WTC11 (cell line): Measurements from ENCODE around the gene LSM6. TPM values are rescaled to one million over a fixed set of nuclear protein-coding genes. Genes with fewer than 3 reads are reported as not detected.

Source experiments
- ATAC-seq: fragments of 200-7000 bp; cut with Tn5 transposase; 2 replicates; pipeline ENCODE4 v1.10.0; 2021; ENCODE audit warnings: mild to moderate bottlenecking, moderate library complexity
- CTCF ChIA-PET: fragments of 300-600 bp; sonication (Branson Sonifier 250); formaldehyde crosslinking; loops from one replicate; lab custom pipeline; 2021; ENCODE audit warnings: antibody characterized with exemption; lab: Charles Lee
- POLR2A ChIA-PET: fragments of 350-600 bp; sonication (Branson Sonifier 250); formaldehyde crosslinking; loops from one replicate; lab custom pipeline; 2021; ENCODE audit warnings: antibody characterized with exemption; lab: Charles Lee
- DNase-seq: peaks from one replicate; pipeline ENCODE4 v3.0.0; 2021; ENCODE audit warnings: low spot score
- H3K27ac Mint-ChIP-seq: 2 replicates; pipeline ENCODE4 v1.8.0; 2021; ENCODE audit warnings: mixed read lengths
- H3K27me3 Mint-ChIP-seq: 2 replicates; pipeline ENCODE4 v1.8.0; 2021; ENCODE audit warnings: low read depth, mild to moderate bottlenecking, moderate library complexity, mixed read lengths
- H3K36me3 Mint-ChIP-seq: 2 replicates; pipeline ENCODE4 v1.8.0; 2021; ENCODE audit warnings: mixed read lengths
- H3K4me1 Mint-ChIP-seq: 2 replicates; pipeline ENCODE4 v1.8.0; 2022; ENCODE audit warnings: mixed read lengths
- H3K4me3 Mint-ChIP-seq: 2 replicates; pipeline ENCODE4 v1.8.0; 2021; ENCODE audit warnings: mild to moderate bottlenecking, moderate library complexity, mixed read lengths
- H3K9me3 Mint-ChIP-seq: 2 replicates; pipeline ENCODE4 v1.8.0; 2021; ENCODE audit warnings: mixed read lengths
- ATF6 ChIP-seq: sonication (generic); formaldehyde crosslinking; IDR thresholded peaks from 2 replicates; pipeline ENCODE4 v1.8.1; 2023; ENCODE audit warnings: mild to moderate bottlenecking, missing genetic modification reagents
- CBFB ChIP-seq: sonication (generic); formaldehyde crosslinking; IDR thresholded peaks from 2 replicates; pipeline ENCODE4 v1.8.1; 2022; ENCODE audit warnings: mild to moderate bottlenecking, low read depth, missing genetic modification reagents
- CDX4 ChIP-seq: fragments of 250-450 bp; sonication (Bioruptor Pico); IDR thresholded peaks from 2 replicates; pipeline ENCODE4 v1.9.0; 2021; ENCODE audit warnings: moderate library complexity, mild to moderate bottlenecking, inconsistent platforms, borderline replicate concordance
- EMX1 ChIP-seq: fragments of 250-450 bp; sonication (Bioruptor Pico); IDR thresholded peaks from 2 replicates; pipeline ENCODE4 v1.8.0; 2021; ENCODE audit warnings: mild to moderate bottlenecking
- ETV6 ChIP-seq: sonication (generic); formaldehyde crosslinking; IDR thresholded peaks from 2 replicates; pipeline ENCODE4 v1.8.1; 2022; ENCODE audit warnings: mild to moderate bottlenecking, missing genetic modification reagents
- FOXP4 ChIP-seq: sonication (generic); formaldehyde crosslinking; IDR thresholded peaks from 2 replicates; pipeline ENCODE4 v1.8.0; 2022; ENCODE audit warnings: mild to moderate bottlenecking, missing genetic modification reagents
- JUN ChIP-seq: sonication (generic); formaldehyde crosslinking; IDR thresholded peaks from 2 replicates; pipeline ENCODE4 v1.8.0; 2023; ENCODE audit warnings: mild to moderate bottlenecking, missing genetic modification reagents
- MXD4 ChIP-seq: fragments of 250-450 bp; sonication (Bioruptor Pico); IDR thresholded peaks from 2 replicates; pipeline ENCODE4 v1.8.0; 2021; ENCODE audit warnings: mild to moderate bottlenecking, moderate library complexity, borderline replicate concordance
- NFATC4 ChIP-seq: fragments of 250-450 bp; sonication (Bioruptor Pico); IDR thresholded peaks from 2 replicates; pipeline ENCODE4 v1.9.0; 2021; ENCODE audit warnings: mild to moderate bottlenecking
- NFYB ChIP-seq: sonication (generic); formaldehyde crosslinking; conservative IDR thresholded peaks from 2 replicates; pipeline ENCODE4 v1.8.0; 2022; ENCODE audit warnings: low read depth, missing genetic modification reagents
- NR2C2 ChIP-seq: sonication (generic); formaldehyde crosslinking; IDR thresholded peaks from 2 replicates; pipeline ENCODE4 v1.8.0; 2022; ENCODE audit warnings: mild to moderate bottlenecking, missing genetic modification reagents
- PRRX2 ChIP-seq: fragments of 250-450 bp; sonication (Bioruptor Pico); IDR thresholded peaks from 2 replicates; pipeline ENCODE4 v1.8.0; 2021; ENCODE audit warnings: mild to moderate bottlenecking
- RORB ChIP-seq: fragments of 250-450 bp; sonication (Bioruptor Pico); IDR thresholded peaks from 2 replicates; pipeline ENCODE4 v1.9.0; 2021; ENCODE audit warnings: mild to moderate bottlenecking
- SOX15 ChIP-seq: fragments of 250-450 bp; sonication (Bioruptor Pico); IDR thresholded peaks from 2 replicates; pipeline ENCODE4 v1.9.0; 2021; ENCODE audit warnings: mild to moderate bottlenecking
- SP1 ChIP-seq: sonication (generic); formaldehyde crosslinking; conservative IDR thresholded peaks from 2 replicates; pipeline ENCODE4 v1.8.1; 2022; ENCODE audit warnings: missing genetic modification reagents
- STAT6 ChIP-seq: sonication (generic); formaldehyde crosslinking; conservative IDR thresholded peaks from 2 replicates; pipeline ENCODE4 v1.8.1; 2023; ENCODE audit warnings: mild to moderate bottlenecking, low read depth, missing genetic modification reagents, moderate library complexity
- TEAD1 ChIP-seq: sonication (generic); formaldehyde crosslinking; IDR thresholded peaks from 2 replicates; pipeline ENCODE4 v1.8.0; 2022; ENCODE audit warnings: mild to moderate bottlenecking, missing genetic modification reagents
- TEAD4 ChIP-seq: sonication (generic); formaldehyde crosslinking; IDR thresholded peaks from 2 replicates; pipeline ENCODE4 v1.8.0; 2022; ENCODE audit warnings: mild to moderate bottlenecking, missing genetic modification reagents
- ZNF138 ChIP-seq: sonication (generic); formaldehyde crosslinking; conservative IDR thresholded peaks from 2 replicates; pipeline ENCODE4 v1.8.1; 2022; ENCODE audit warnings: mild to moderate bottlenecking, moderate library complexity, missing genetic modification reagents
- ZNF423 ChIP-seq: fragments of 250-450 bp; sonication (Bioruptor Pico); IDR thresholded peaks from 2 replicates; pipeline ENCODE4 v2.1.2; 2022; ENCODE audit warnings: mild to moderate bottlenecking, moderate library complexity
- ZNF532 ChIP-seq: fragments of 250-450 bp; sonication (Bioruptor Pico); IDR thresholded peaks from 2 replicates; pipeline ENCODE4 v1.9.0; 2021; ENCODE audit warnings: mild to moderate bottlenecking, borderline replicate concordance
- total RNA-seq: library from RNA; stranded (reverse); gene quantifications from 3 replicates; pipeline ENCODE4 v1.2.3, GENCODE V29; 2021
- TF ChIP-seq, protein P1 (sequence below): sonication (generic); formaldehyde crosslinking; IDR thresholded peaks from 2 replicates; pipeline ENCODE4 v1.8.1; 2022; ENCODE audit warnings: missing genetic modification reagents, borderline replicate concordance

The LSM6 gene
- total RNA-seq, 1 experiment from 2014 or later = 58.2 TPM

DNA sequence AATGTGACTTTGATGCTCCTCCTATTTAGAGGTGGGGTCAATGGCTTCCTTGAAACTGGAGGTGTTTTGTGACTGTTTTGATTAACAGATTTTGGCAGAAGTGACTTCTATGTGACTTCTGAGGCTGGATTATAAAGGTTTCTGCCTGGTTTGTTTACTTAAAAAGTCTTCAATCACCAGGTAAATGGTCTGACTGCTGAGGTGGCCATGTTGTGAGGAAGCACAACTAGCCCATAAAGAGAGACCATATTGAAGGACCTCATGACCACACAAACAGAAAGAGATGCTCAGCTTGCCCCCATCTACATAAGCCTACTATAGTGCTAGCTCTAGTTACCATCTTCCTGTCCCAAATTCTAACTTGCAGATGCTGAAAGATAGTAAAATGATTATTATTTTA, 14.3 kb upstream of the LSM6 start (continued):
- no peak for TF ChIP-seq ZNF532 (CRISPR knock-in tag)
- TF ChIP-seq, protein P1, sequence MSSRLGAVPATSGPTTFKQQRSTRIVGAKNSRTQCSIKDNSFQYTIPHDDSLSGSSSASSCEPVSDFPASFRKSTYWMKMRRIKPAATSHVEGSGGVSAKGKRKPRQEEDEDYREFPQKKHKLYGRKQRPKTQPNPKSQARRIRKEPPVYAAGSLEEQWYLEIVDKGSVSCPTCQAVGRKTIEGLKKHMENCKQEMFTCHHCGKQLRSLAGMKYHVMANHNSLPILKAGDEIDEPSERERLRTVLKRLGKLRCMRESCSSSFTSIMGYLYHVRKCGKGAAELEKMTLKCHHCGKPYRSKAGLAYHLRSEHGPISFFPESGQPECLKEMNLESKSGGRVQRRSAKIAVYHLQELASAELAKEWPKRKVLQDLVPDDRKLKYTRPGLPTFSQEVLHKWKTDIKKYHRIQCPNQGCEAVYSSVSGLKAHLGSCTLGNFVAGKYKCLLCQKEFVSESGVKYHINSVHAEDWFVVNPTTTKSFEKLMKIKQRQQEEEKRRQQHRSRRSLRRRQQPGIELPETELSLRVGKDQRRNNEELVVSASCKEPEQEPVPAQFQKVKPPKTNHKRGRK = no peak
- TF ChIP-seq, all 79 proteins: peak for 0

- no peaks in the 10 kb centered on the region for H3K36me3 Mint-ChIP-seq
- ChIA-PET CTCF (no interaction called here), POLR2A (no interaction called here)
- DNase-seq (no peak), ATAC-seq (no peak)
- H3K4me3 Mint-ChIP-seq = no peak overlapping the region
- no peak overlapping the region for H3K27ac Mint-ChIP-seq
- H3K27me3 Mint-ChIP-seq = peaks cover 6% of the 10 kb centered on the region
- TF ChIP-seq CDX4 (CRISPR knock-in tag) = no peak
- TF ChIP-seq, all 79 proteins: peak for 0
- peaks cover 21% of the 10 kb centered on the region for H3K9me3 Mint-ChIP-seq
- H3K4me1 Mint-ChIP-seq = no peaks in the 10 kb centered on the region
These were observed 10.3 kb upstream of the LSM6 start for GRCh38 chr4:146165221-146165620.

- Mint-ChIP-seq H3K27ac (no peak overlapping the region), H3K27me3 (peaks cover 6% of the 10 kb centered on the region), H3K4me1 (no peaks in the 10 kb centered on the region), H3K9me3 (peaks cover 21% of the 10 kb centered on the region), H3K4me3 (no peak overlapping the region), H3K36me3 (no peaks in the 10 kb centered on the region)
- DNase-seq = no peak
- ChIA-PET POLR2A (no interaction called here), CTCF (no interaction called here)
- ATAC-seq = no peak
- TF ChIP-seq STAT6 (CRISPR knock-in tag) = no peak
- TF ChIP-seq TEAD4 (CRISPR knock-in tag) = no peak
- no peak for TF ChIP-seq JUN (CRISPR knock-in tag)
- no peak for TF ChIP-seq MXD4 (CRISPR knock-in tag)
- TF ChIP-seq ATF6 (CRISPR knock-in tag) = no peak
- no peak for TF ChIP-seq SP1 (CRISPR knock-in tag)
- no peak for TF ChIP-seq ETV6 (CRISPR knock-in tag)
- TF ChIP-seq CBFB (CRISPR knock-in tag) = no peak
- no peak for TF ChIP-seq SOX15 (CRISPR knock-in tag)
- TF ChIP-seq NR2C2 (CRISPR knock-in tag) = no peak
- TF ChIP-seq EMX1 (CRISPR knock-in tag) = no peak
- no peak for TF ChIP-seq PRRX2 (CRISPR knock-in tag)
- TF ChIP-seq NFYB (CRISPR knock-in tag) = no peak
- no peak for TF ChIP-seq ZNF138
- no peak for TF ChIP-seq FOXP4
- no peak for TF ChIP-seq RORB (CRISPR knock-in tag)
- no peak for TF ChIP-seq TEAD1
- no peak for TF ChIP-seq ZNF423
- no peak for TF ChIP-seq NFATC4 (CRISPR knock-in tag)
These were observed 9.7 kb upstream of the LSM6 start for GRCh38 chr4:146165840-146166239.
